ENCODE results near the gene MICU1.

GRCh38 chr10:72499701-72500100 lies 126.2 kb downstream of the MICU1 start:
- TF ChIP-seq KDM1A (IDR thresholded peaks at IDR 0.05; ENCODE audit: borderline replicate concordance) (no peak), SIN3A (IDR thresholded peaks at IDR 0.05; ENCODE audit: low read depth, low read length) (no peak), MXI1 (IDR thresholded peaks at IDR 0.05; ENCODE audit: low read depth, low read length) (no peak), KAT2A (conservative IDR thresholded peaks at IDR 0.05; ENCODE audit: control insufficient read depth, low read depth, low read length) (no peak), CTCF (IDR thresholded peaks at IDR 0.05 in 2 of 3, conservative IDR thresholded peaks at IDR 0.05 in 1 of 3; ENCODE audit: control insufficient read depth in 2 of 3, extremely low read depth in 1 of 3, insufficient read depth in 1 of 3, low read depth in 3 of 3, low read length in 3 of 3) (no peak), TAF1 (IDR thresholded peaks at IDR 0.05; ENCODE audit: borderline replicate concordance, low read depth, low read length) (no peak), MEF2A (IDR thresholded peaks at IDR 0.05; ENCODE audit: insufficient read depth, low read depth, low read length) (no peak)

Measured in GM12878 (cell line).